Diencephalon (tissue), 1 donor: ENCODE measurements around the gene UPF3B. TPM values are rescaled to one million over a fixed set of nuclear protein-coding genes. Genes with fewer than 3 reads are reported as not detected.

Experiments used
- small RNA-seq: library from RNA; depleted of rRNA; stranded (forward); fragments of <200 nt; gene quantifications from one replicate; pipeline ENCODE3, GENCODE V24; 2014
- total RNA-seq: library from RNA; depleted of rRNA; stranded (reverse); fragments of >200 nt; gene quantifications from one replicate; pipeline ENCODE4 v1.2.3, GENCODE V29; 2014

UPF3B gene
- total RNA-seq, result 5.8 TPM

DNA sequence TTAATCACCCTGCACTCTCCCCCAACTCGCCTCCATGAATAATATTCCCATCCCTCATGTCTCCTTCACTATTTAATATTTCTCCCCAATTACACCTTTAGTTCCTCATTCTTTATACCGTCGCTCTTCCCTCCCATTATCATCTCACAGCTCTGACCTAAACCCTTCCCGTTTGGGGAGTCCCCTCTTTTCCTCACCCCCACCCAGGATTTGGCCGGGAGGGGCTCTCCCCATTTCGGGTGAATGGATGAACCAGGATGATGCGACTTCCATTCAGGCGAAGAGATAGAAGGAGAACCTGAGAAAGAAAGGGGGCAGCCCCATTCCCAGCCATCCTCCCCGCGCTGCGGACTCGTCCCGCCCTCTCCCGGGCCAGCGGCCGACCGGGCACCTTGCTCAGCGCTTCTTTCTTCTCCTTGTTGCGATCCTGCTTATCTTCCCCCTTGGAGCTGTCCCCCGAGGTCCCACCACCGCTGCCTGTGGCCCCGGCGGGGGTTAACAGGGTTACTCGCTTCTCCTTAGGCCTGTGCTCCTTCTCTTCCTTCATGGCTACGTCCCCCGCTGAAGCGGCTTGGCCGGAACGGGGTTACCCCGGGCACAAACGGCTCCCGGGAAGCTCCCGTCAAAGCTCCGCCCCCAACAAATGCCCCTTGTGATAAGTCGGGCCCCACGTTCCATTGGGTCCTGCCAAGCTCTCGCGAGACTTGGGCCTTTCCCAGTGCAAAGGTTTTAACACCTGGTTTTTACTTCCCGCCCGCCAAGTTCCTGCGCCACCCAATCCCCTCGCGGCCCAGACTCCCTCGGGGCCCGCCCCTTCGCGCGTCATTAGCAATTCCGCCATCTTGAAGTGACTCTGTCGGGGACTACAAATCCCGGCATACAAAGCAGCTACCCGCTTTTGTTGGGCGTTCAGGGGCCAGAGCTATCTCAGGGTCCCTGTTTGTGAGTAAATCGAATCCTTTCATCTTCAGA is at the start of gene UPF3B:
Gene UPF3B, minus strand, starts transcription at position 582 of the 972 bp plus-strand sequence. Its CDS starts 35 bp downstream, at position 547.

DNA sequence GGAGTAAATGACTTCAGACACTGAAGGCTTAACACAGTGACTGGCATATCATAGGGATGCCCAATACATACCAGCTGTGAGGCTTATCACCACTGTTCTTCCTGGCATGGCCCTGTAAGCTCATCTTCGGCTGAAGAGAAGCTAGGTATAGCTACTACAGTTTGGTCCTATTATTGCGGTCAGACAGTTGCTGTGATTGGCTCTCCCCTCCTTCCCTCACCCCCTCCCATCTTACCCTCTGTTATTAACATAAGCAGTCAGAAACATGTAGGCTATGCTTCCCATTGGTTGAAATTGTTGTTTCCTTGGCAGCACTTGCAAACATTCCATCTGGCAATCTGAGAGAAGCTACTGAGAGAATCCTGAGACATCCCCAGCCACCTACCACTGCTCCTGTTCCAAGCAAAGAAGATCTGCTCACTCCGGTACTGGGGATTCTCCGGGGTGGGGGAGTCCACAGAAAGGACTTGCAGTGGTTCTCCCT is 43.1 kb upstream of the UPF3B start, which contains the start of gene AKAP14:
Gene AKAP14, plus strand, starts transcription at position 51 of the 484 bp plus-strand sequence. CDS start 7,331 bp downstream, outside the sequence.

DNA sequence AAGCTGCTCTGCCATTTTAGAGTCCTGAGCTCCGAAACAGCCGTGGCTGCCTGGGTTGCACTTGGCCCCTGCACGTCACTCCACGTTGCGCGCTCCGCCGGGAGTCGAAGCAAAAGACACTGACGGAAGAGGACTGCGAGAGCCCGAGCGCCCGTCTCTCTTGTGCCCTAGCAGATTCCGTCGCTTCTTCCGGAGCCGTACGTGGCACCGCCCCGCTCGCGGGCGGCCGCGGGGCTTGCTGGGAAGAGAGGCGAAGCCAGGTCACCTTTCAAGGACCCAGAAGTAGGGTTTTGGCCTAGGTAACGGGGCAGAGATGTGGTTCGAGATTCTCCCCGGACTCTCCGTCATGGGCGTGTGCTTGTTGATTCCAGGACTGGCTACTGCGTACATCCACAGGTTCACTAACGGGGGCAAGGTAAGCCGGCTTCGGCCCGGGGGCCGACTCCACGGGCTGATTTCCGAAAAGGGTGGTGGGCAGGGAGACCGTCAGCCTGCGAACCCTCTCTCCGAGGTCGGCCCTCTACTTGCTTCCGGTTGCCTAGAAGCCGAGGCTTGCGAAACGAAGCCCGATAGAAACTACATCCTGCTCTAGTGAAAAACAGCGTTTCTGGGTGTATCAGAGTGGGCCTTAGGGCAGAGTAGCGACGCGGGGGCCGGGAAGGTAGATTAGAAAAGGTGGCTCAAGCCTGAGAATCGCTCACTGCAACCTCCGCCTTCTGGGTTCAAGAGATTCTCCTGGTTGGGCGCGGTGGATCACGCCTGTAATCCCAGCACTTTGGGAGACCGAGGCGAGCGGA is 19.0 kb upstream of the UPF3B start, which contains the start of the genes NDUFA1 and RNF113A:
Gene NDUFA1, plus strand, starts transcription at position 234 of the 797 bp plus-strand sequence. Its CDS starts 80 bp downstream, at position 314.
Gene RNF113A, minus strand, starts transcription at position 135 of the 797 bp plus-strand sequence. Its CDS starts 120 bp downstream, at position 15.

GRCh38 chrX:119791437-119792231 is 61.1 kb downstream of the UPF3B start, which contains the start of gene RPL39:
RPL39 (minus strand) TSS chrX:119791630; CDS start chrX:119791576, 54 bp downstream.

Small RNAs within 50 kb of the gene (small RNA-seq; reads per million reads assigned to genes)
- gene SNORA69, result not detected

Other genes starting within 250 kb of the UPF3B start
- gene NKRF, start 246.5 kb downstream of the UPF3B start, total RNA-seq, result 20.8 TPM
- 67.8 TPM for gene SEPTIN6, start 159.8 kb downstream of the UPF3B start, total RNA-seq
- gene SOWAHD, start 94.4 kb downstream of the UPF3B start, total RNA-seq, result 0.69 TPM
- gene RPL39, start 61.3 kb downstream of the UPF3B start, total RNA-seq, result 2,362 TPM
- gene RNF113A, start 18.8 kb upstream of the UPF3B start, total RNA-seq, result 10.8 TPM
- 69.0 TPM for gene NDUFA1, start 18.9 kb upstream of the UPF3B start, total RNA-seq
- 5.1 TPM for gene AKAP14, start 42.9 kb upstream of the UPF3B start, total RNA-seq
- 10.6 TPM for gene NKAP, start 90.8 kb upstream of the UPF3B start, total RNA-seq
- not detected for gene RHOXF2B, start 224.7 kb upstream of the UPF3B start, total RNA-seq